HCT116 (cell line): Measurements from ENCODE around the gene COL18A1. TPM values are rescaled to one million over a fixed set of nuclear protein-coding genes. Genes with fewer than 3 reads are reported as not detected.

Source experiments
- ATAC-seq: fragments of 200-7000 bp; cut with Tn5 transposase; 2 replicates; pipeline ENCODE4 v1.9.1; 2020; ENCODE audit warnings: mild to moderate bottlenecking, moderate library complexity
- BruUV-seq: library from RNA; stranded (reverse); fragments of 400-500 nt; replicated peaks from 2 replicates; lab custom pipeline; 2021; lab: Mats Ljungman, UMichigan
- CTCF ChIA-PET: fragments of 300-600 bp; sonication (Branson Sonifier 250); formaldehyde crosslinking; loops from one replicate; lab custom pipeline; 2021; ENCODE audit warnings: antibody characterized with exemption; lab: Charles Lee
- POLR2A ChIA-PET: fragments of 300-600, 350-600 bp; sonication (Branson Sonifier 250); formaldehyde crosslinking; loops from one replicate; lab custom pipeline; 2021; ENCODE audit warnings: antibody characterized with exemption; lab: Charles Lee
- RAD21 ChIA-PET, 2 experiments: fragments of 300-600 bp; sonication (Branson Sonifier 250); formaldehyde crosslinking; loops; one replicate each; lab custom pipeline; 2023; ENCODE audit warnings: low total read pairs in 2 of 2; ENCODE audit not compliant: uncharacterized antibody in 2 of 2, unreplicated experiment in 2 of 2, low non-redundant PET in 1 of 2; lab: Charles Lee
- DNase-seq: peaks from one replicate; pipeline ENCODE4 v3.0.0-alpha.2; 2010; ENCODE audit warnings: low read depth, low spot score
- H2AFZ ChIP-seq: fragments of 200-600 bp; shearing (Covaris generic), sonication (generic); 2 replicates; pipeline ENCODE4 v1.6.1; 2017; ENCODE audit warnings: low read depth, mixed run types, mixed read lengths, antibody characterized with exemption, low read length; ENCODE audit not compliant: poor library complexity, severe bottlenecking
- H3K27ac ChIP-seq: 2 replicates; pipeline ENCODE4 v1.5.1; 2012; ENCODE audit warnings: low read depth, low read length
- H3K27me3 ChIP-seq: fragments of 200-600 bp; sonication (generic); 2 replicates; pipeline ENCODE4 v1.6.1; 2016; ENCODE audit warnings: mixed run types, low read length, mixed read lengths; ENCODE audit not compliant: insufficient read depth
- H3K36me3 ChIP-seq, 2 experiments: fragments of 200-500 bp in 1 of 2; fragments of 200-600 bp in 1 of 2; sonication (Bioruptor generic) in 1 of 2; sonication (generic) in 1 of 2; 2 replicates each; pipeline versions ENCODE4 v1.5.1 to v1.6.1; 2014 to 2016; ENCODE audit warnings: low read length in 2 of 2, inconsistent platforms in 1 of 2, mixed read lengths in 1 of 2, mixed run types in 1 of 2; ENCODE audit not compliant: insufficient read depth in 2 of 2, control insufficient read depth in 1 of 2
- H3K4me1 ChIP-seq, 2 experiments: fragments of 200-600 bp in 1 of 2; sonication (generic) in 1 of 2; 2 replicates each; pipeline versions ENCODE4 v1.5.1 to v1.6.1; 2012 to 2017; ENCODE audit warnings: low read length in 2 of 2, inconsistent platforms in 1 of 2, mild to moderate bottlenecking in 1 of 2, mixed read lengths in 1 of 2, mixed run types in 1 of 2, moderate library complexity in 1 of 2; ENCODE audit not compliant: insufficient read depth in 2 of 2, control insufficient read depth in 1 of 2
- H3K4me2 ChIP-seq: fragments of 200-600 bp; sonication (generic); 2 replicates; pipeline ENCODE4 v1.6.1; 2017; ENCODE audit warnings: mixed run types, low read length, mixed read lengths
- H3K4me3 ChIP-seq, 2 experiments: fragments of 200-600 bp in 1 of 2; sonication (generic) in 1 of 2; replicated peaks in 1 of 2; 2 replicates each; pipeline ENCODE4 v1.5.1; 2011 to 2016; ENCODE audit warnings: low read length in 2 of 2, control low read depth in 1 of 2, low read depth in 1 of 2, mild to moderate bottlenecking in 1 of 2, mixed read lengths in 1 of 2, mixed run types in 1 of 2
- H3K79me2 ChIP-seq: fragments of 200-600 bp; sonication (generic); 2 replicates; pipeline ENCODE4 v1.6.1; 2017; ENCODE audit warnings: mild to moderate bottlenecking, mixed run types, low read length, moderate library complexity, mixed read lengths; ENCODE audit not compliant: insufficient read depth
- H3K9ac ChIP-seq: fragments of 200-600 bp; sonication (generic); 2 replicates; pipeline ENCODE4 v1.6.1; 2016; ENCODE audit warnings: low read length, mixed read lengths
- H3K9me2 ChIP-seq: fragments of 200-600 bp; sonication (generic), shearing (Covaris generic); 2 replicates; pipeline ENCODE4 v1.6.1; 2017; ENCODE audit warnings: mixed run types, mild to moderate bottlenecking, moderate library complexity; ENCODE audit not compliant: insufficient read depth
- H3K9me3 ChIP-seq, 2 experiments: fragments of 200-500 bp in 1 of 2; fragments of 200-600 bp in 1 of 2; sonication (Bioruptor generic) in 1 of 2; sonication (generic) in 1 of 2; 2 replicates each; pipeline ENCODE4 v1.6.1; 2014 to 2017; ENCODE audit warnings: low read length in 2 of 2, mixed read lengths in 2 of 2, inconsistent platforms in 1 of 2, low read depth in 1 of 2, mild to moderate bottlenecking in 1 of 2, mixed run types in 1 of 2, moderate library complexity in 1 of 2; ENCODE audit not compliant: control insufficient read depth in 1 of 2, insufficient read depth in 1 of 2
- H4K20me1 ChIP-seq: fragments of 200-600 bp; sonication (generic), shearing (Covaris generic); 2 replicates; pipeline ENCODE4 v1.6.1; 2017; ENCODE audit warnings: mixed run types, mild to moderate bottlenecking, moderate library complexity; ENCODE audit not compliant: insufficient read depth
- CBX3 ChIP-seq: IDR thresholded peaks from 2 replicates; pipeline ENCODE4 v1.6.1; 2012; ENCODE audit warnings: low read depth
- CEBPB ChIP-seq: IDR thresholded peaks from 2 replicates; pipeline ENCODE4 v1.6.1; 2012; ENCODE audit warnings: low read depth
- EZH2phosphoT487 ChIP-seq: fragments of 200-600 bp; IDR thresholded peaks from 2 replicates; pipeline ENCODE4 v1.6.1; 2018; ENCODE audit warnings: antibody characterized with exemption, borderline replicate concordance
- FOSL1 ChIP-seq: IDR thresholded peaks from 2 replicates; pipeline ENCODE4 v1.6.1; 2012; ENCODE audit warnings: low read depth
- JUND ChIP-seq: IDR thresholded peaks from 2 replicates; pipeline ENCODE4 v1.6.1; 2012
- MAX ChIP-seq: IDR thresholded peaks from 2 replicates; pipeline ENCODE4 v1.6.1; 2012
- POLR2AphosphoS5 ChIP-seq: IDR thresholded peaks from 2 replicates; pipeline ENCODE4 v1.6.1; 2011; ENCODE audit warnings: mild to moderate bottlenecking, low read depth, low read length, moderate library complexity
- RAD21 ChIP-seq: IDR thresholded peaks from 2 replicates; pipeline ENCODE4 v1.6.1; 2012; ENCODE audit warnings: low read depth, mild to moderate bottlenecking
- REST ChIP-seq: IDR thresholded peaks from 2 replicates; pipeline ENCODE4 v1.6.1; 2012; ENCODE audit warnings: low read depth
- SP1 ChIP-seq: IDR thresholded peaks from 2 replicates; pipeline ENCODE4 v1.6.1; 2012; ENCODE audit warnings: low read depth
- ZNF274 ChIP-seq: fragments of 200-500 bp; sonication (Bioruptor generic); IDR thresholded peaks from 2 replicates; pipeline ENCODE4 v1.6.1; 2014; ENCODE audit warnings: mild to moderate bottlenecking, low read depth, low read length, inconsistent platforms
- intact Hi-C: fragments of 100-400 bp; cut with micrococcal nuclease; formaldehyde crosslinking; loops from 2 replicates; pipeline ENCODE4 v1.10.0; 2022
- total RNA-seq: library from RNA; stranded (reverse); gene quantifications from one replicate; pipeline ENCODE4 v1.2.1, GENCODE V29; 2021; ENCODE audit not compliant: unreplicated experiment
- TF ChIP-seq, protein P1 (sequence below): IDR thresholded peaks from 2 replicates; pipeline ENCODE4 v1.6.1; 2011; ENCODE audit warnings: mild to moderate bottlenecking, low read length, moderate library complexity; ENCODE audit not compliant: insufficient replicate concordance; ENCODE audit errors: extremely low read depth

Gene COL18A1
- total RNA-seq, 1 experiment from 2014 or later: 59.5 TPM

DNA sequence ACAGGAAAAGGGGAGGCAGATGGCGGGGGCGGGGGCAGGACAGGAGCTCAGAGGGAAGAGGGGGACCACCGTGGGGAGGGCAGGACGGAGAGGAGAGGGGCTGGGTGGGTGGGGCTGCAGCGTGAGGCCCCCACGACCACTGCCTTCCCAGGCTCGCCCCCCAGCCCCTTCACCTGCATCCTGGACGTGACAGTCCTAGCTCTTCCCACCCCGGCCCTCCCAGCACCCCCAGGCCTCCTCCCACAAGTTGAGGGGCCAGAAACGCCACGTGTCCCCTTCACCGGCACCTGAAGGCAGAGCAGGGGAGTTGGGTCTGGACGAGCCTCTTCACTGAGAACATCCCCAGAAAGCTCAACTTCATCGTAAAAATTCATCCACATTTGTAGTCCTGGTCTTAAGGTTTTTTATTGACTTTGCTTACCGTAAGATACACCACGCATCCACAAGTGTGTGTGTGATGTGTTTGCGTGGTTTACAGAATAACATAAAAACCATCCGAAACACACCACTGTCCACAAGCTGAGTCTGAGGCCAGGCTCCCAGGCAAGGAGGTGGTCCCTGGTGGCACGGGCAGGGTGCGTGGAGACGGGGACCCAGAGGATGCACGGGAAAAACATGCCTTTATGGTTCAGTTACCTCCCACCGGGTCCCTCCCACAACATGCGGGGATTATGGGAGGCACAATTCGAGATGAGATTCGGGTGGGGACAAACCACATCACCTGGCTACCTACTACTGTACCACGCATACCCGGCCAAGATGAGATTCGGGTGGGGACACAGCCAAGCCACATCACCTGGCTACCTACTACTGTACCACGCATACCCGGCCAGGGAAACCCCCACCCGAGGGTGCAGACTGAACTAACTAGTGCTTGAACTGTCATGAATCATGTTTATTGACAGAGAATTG is 13.9 kb upstream of the COL18A1 start:
- Histone ChIP-seq H2AFZ (no peak overlapping the region), H3K4me3 (no peak overlapping the region), H3K27ac (no peak overlapping the region), H3K4me2 (no peak overlapping the region), H3K36me3 (no peaks in the 10 kb centered on the region), H3K27me3 (no peaks in the 10 kb centered on the region), H3K79me2 (no peaks in the 10 kb centered on the region), H3K9me2 (no peaks in the 10 kb centered on the region), H4K20me1 (no peaks in the 10 kb centered on the region), H3K9ac (no peak overlapping the region), H3K4me1 (peaks cover 0 to 12% of the 10 kb centered on the region in 2 experiments; a peak in 1 of 4 replicates), H3K9me3 (no peaks in the 10 kb centered on the region)
- no TSS peak for BruUV-seq
- ChIA-PET CTCF (no interaction called here), RAD21 (no interaction called here), POLR2A (no interaction called here)
- intact Hi-C loops: no loop called here
- no peak for ATAC-seq
- no peak for TF ChIP-seq CEBPB
- TF ChIP-seq FOSL1: no peak
- no peak for TF ChIP-seq SP1
- no peak for DNase-seq

DNA sequence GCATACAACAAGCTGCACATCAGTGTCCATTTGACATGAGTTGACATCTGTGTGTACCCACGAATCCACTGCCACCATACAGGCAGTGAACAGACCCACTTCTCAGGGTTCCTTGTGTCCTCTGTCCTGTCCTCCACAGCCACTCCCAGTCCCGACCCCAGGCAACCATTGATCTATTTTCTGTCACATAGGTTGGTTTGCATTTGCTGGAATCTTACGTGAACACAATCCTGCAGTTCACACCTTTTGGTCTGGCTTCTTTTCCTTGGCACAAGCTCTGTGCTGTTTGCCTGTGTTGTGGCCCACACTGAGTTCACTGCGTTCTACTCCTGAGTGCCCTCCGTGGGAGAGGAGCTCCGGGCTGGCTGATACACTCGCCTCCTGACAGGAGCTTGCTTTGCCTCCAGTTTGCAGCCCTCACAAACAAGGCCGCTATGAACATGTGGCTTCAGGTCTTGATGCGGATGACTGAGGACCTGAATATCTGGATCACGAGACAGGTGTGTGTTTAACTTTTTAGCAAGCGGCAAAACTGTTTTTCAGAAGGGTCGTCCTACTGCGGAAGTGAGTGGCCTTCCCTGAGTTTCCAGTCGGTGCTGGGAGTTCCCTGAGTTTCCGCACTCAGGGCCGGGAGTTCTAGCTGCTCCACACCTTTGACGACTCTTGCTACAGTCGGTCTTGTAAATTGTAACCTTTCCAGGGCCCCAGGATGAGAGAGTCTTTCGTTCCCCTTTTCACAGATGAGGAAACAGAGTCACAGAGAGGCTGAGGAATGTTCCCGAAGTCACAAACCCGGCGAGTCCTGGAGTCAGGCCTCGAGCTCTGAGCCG is 13.0 kb upstream of the COL18A1 start:
- Histone ChIP-seq H2AFZ (no peak overlapping the region), H3K4me3 (no peak overlapping the region), H3K9ac (no peak overlapping the region), H3K79me2 (no peaks in the 10 kb centered on the region), H3K36me3 (no peaks in the 10 kb centered on the region), H3K4me1 (peaks cover 0 to 3% of the 10 kb centered on the region in 2 experiments; a peak in 1 of 4 replicates), H3K4me2 (no peak overlapping the region), H3K9me2 (no peaks in the 10 kb centered on the region), H3K27ac (no peak overlapping the region; the same call in 1 of the 2 replicates), H3K27me3 (no peaks in the 10 kb centered on the region), H4K20me1 (no peaks in the 10 kb centered on the region), H3K9me3 (no peaks in the 10 kb centered on the region)
- RAD21 ChIA-PET: no interaction called here
- no TSS peak for BruUV-seq
- CTCF ChIA-PET: no interaction called here
- POLR2A ChIA-PET: no interaction called here
- intact Hi-C loops: no loop called here
- DNase-seq (no peak), ATAC-seq (no peak)
- TF ChIP-seq REST (no peak), CBX3 (no peak), RAD21 (no peak), POLR2AphosphoS5 (no peak), SP1 (no peak), ZNF274 (no peak), EZH2phosphoT487 (no peak), MAX (no peak), JUND (no peak)
- TF ChIP-seq, protein P1, sequence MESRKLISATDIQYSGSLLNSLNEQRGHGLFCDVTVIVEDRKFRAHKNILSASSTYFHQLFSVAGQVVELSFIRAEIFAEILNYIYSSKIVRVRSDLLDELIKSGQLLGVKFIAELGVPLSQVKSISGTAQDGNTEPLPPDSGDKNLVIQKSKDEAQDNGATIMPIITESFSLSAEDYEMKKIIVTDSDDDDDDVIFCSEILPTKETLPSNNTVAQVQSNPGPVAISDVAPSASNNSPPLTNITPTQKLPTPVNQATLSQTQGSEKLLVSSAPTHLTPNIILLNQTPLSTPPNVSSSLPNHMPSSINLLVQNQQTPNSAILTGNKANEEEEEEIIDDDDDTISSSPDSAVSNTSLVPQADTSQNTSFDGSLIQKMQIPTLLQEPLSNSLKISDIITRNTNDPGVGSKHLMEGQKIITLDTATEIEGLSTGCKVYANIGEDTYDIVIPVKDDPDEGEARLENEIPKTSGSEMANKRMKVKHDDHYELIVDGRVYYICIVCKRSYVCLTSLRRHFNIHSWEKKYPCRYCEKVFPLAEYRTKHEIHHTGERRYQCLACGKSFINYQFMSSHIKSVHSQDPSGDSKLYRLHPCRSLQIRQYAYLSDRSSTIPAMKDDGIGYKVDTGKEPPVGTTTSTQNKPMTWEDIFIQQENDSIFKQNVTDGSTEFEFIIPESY: no peak
